CD4-positive, alpha-beta T cell treated with Interleukin-17A for 4 hours (primary cell): ENCODE measurements around the gene CEACAM21.

ENCODE experiments used
- DNase-seq: peaks from one replicate; pipeline ENCODE4 v3.0.0-alpha.2; 2020; ENCODE audit warnings: mixed read lengths

Gene CEACAM21

GRCh38 chr19:41620171-41620570 is 44.2 kb downstream of the CEACAM21 start:
- no peak for DNase-seq

GRCh38 chr19:41621226-41621625 is 45.3 kb downstream of the CEACAM21 start:
- no peak for DNase-seq

GRCh38 chr19:41621654-41622053 is 45.7 kb downstream of the CEACAM21 start:
- no peak for DNase-seq

- no peak for DNase-seq
These were observed 47.4 kb downstream of the CEACAM21 start for GRCh38 chr19:41623360-41623759.

GRCh38 chr19:41624515-41624914 is 48.5 kb downstream of the CEACAM21 start:
- DNase-seq, result no peak

- no peak for DNase-seq
These were observed 49.0 kb downstream of the CEACAM21 start for GRCh38 chr19:41624937-41625336.

- no peak for DNase-seq
These were observed 50.3 kb downstream of the CEACAM21 start for GRCh38 chr19:41626278-41626677.

GRCh38 chr19:41626877-41627276 is 50.9 kb downstream of the CEACAM21 start, which contains the start of gene CEACAM4:
Gene CEACAM4 (minus strand): TSS chr19:41627074. CDS start chr19:41626963, 111 bp downstream.
- no peak for DNase-seq

GRCh38 chr19:41627966-41628675 is 52.2 kb downstream of the CEACAM21 start:
- no peak for DNase-seq
